ENCODE results near the gene LRRC56.

Gene LRRC56

DNA sequence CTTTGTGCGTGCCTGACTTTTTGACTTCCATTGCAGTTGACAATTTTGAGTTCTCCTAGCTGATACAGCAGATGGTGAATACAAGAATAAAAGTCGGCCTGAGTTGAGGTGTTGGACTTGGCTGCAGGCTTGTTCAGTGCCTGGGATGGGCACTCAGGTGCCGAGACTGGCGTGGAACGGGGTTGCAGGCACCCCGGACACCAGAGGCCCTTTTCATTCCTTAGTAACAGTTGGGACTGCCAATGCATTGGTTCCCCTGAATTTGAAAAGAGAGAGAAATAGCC lies 40.2 kb downstream of the LRRC56 start:
- peak overlapping the region; percentile 88 to 93 for H3K4me3 Mint-ChIP-seq
- H3K27ac Mint-ChIP-seq: peak overlapping the region; percentile 89 to 95
- H3K27me3 Mint-ChIP-seq: peaks cover 16% of the 10 kb centered on the region
- DNase-seq (no peak), ATAC-seq (no peak)
- peaks cover 63% of the 10 kb centered on the region for H3K4me1 Mint-ChIP-seq
- no peaks in the 10 kb centered on the region for H3K9me3 Mint-ChIP-seq

DNA sequence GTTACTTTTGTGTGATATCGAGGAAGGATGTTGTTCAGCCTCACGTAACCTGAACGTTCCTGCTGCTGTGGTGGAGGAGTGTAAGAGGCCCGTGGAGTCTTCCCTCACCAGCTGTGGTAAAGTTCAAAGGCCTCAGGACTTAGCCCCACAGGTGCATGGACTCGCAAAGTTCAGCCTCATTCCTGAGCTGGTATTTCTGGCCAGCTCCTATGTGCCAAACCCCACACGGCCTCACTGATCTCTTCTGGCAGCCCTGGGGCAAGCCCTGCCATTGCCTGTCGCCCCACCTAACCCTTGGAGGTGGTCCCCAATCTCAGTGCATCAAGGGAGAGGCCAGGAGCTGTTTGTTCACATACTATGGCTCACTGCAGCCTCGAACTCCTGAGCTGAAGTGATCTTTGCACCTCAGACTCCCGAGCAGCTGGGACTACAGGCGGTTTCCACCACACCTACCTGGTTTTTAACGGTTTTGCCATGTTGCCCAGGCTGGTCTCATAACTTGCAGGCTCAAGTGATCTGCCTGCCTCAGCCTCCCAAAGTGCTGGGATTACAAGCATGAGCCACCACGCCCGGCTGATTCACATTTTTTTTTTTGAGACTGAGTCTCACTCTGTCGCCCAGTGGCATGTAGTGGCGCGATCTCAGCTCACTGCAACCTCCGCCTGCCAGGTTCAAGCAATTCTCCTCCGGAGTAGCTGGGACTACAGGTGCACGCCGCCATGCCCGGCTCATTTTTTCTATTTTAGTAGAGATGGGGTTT lies 41.1 kb downstream of the LRRC56 start:
- Mint-ChIP-seq H3K27me3 (peaks cover 16% of the 10 kb centered on the region), H3K9me3 (no peaks in the 10 kb centered on the region), H3K27ac (peak overlapping the region in 1 of 2 donors; percentile 95), H3K4me3 (peak overlapping the region; percentile 88 to 93), H3K4me1 (peaks cover 63% of the 10 kb centered on the region)
- ATAC-seq (no peak), DNase-seq (no peak)

DNA sequence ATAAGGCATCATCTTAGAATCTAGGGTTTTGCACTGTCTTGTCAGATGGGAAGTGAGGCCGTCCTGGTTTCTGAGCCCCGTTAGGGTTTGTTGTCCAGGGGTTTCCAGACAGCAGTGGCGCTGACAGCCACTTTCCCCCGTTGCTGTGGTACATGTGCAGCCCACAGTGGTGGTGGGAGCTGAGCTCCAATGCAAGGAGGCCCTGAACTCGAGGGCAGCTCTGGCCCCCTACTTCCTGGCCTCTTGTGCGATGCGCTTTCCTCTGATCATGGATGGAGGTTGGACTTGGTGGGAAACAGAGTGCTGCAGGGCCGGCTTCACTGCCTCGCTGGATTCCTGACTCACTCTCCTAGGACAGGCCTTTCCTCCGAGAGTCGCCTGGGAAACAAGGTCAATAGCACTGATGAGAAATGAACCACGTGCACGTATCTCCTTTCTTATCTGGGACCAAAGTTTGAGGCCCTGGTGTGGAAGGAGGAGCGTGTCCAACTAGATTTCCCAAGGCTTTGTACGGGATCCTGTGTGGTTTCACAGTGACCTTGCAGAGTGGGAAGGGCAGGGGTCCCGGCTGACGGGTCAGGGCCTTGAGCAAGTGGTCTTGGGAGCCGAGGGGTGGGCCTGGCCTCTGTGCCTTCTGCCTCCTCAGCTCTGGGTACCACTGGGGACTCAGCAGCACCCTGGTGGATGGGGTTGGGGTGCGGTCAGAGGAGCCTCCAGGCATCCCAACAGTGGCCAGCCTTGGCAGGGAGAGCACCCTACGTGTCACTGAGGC lies 42.7 kb downstream of the LRRC56 start:
- Mint-ChIP-seq H3K4me1 (peaks cover 58% of the 10 kb centered on the region), H3K27me3 (peaks cover 4% of the 10 kb centered on the region), H3K4me3 (peak overlapping the region in 1 of 2 donors; percentile 93), H3K27ac (peak overlapping the region in 1 of 2 donors; percentile 95), H3K9me3 (no peaks in the 10 kb centered on the region)
- ATAC-seq (no peak), DNase-seq (no peak)

DNA sequence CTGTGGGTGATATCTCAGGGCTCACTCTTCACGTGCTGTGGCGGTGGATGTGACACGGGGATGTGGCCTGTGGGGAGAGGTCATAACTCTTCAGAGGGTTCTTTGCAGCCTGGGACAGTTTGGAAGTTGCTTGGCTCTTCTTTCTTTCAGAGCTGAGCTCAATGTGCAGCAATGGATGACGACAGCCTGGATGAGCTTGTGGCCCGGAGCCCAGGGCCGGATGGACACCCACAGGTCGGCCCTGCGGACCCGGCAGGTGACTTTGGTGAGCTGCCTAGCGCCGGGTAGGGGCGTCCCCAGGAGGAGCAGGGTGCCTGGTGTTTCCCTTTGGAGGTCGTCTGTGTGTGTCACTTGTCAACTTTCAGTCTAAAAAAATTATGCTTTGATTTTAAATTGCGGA lies 44.0 kb downstream of the LRRC56 start:
- ATAC-seq: no peak
- peak overlapping the region; percentile 53 to 61 for H3K27ac Mint-ChIP-seq
- no peak for DNase-seq
- H3K4me3 Mint-ChIP-seq: peak overlapping the region in 1 of 2 donors; percentile 11
- no peaks in the 10 kb centered on the region for H3K9me3 Mint-ChIP-seq
- H3K27me3 Mint-ChIP-seq: no peaks in the 10 kb centered on the region
- H3K4me1 Mint-ChIP-seq: peaks cover 60% of the 10 kb centered on the region

DNA sequence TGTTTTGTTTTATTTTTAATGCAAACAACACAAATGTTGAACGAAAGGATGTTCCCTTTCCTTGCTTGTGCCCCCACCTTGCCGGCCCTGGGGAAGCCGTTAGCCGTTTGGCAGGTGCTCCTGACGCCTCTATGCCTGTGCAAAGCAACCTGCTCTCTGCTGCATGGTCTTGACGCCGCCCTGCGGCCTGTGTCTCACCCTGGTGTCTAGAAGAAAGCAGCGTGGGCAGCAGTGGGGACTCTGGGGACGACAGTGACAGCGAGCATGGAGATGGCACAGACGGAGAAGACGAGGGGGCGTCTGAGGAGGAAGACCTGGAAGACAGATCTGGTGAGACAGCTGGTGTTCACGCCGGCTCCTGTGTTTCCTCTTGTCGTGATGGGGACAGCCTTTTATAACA lies 44.4 kb downstream of the LRRC56 start:
- no peak for ATAC-seq
- no peak overlapping the region for H3K4me3 Mint-ChIP-seq
- H3K9me3 Mint-ChIP-seq: no peaks in the 10 kb centered on the region
- DNase-seq: no peak
- no peaks in the 10 kb centered on the region for H3K27me3 Mint-ChIP-seq
- H3K27ac Mint-ChIP-seq: no peak overlapping the region
- peaks cover 64% of the 10 kb centered on the region for H3K4me1 Mint-ChIP-seq

DNA sequence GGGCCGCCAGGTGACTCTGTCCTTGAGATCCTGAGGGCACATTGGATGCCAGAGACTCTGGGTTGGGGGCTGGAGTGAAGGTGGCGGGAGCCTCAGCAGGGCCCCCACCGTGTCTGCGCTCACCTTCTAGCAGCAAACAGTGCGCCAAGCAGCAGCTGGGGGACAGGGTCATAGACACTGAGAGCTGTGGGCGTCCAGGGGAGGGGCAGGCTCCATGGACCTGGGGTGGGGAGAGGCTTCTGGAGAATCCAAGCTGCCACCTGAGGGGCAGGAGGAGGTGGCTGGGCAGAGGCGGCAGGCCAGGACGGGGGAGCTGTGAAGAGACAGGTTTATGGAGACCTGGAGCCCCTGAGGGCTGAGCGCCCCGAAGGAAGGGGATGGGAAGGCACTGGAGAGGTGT lies 47.0 kb downstream of the LRRC56 start:
- Mint-ChIP-seq H3K4me1 (peaks cover 66% of the 10 kb centered on the region), H3K27me3 (no peaks in the 10 kb centered on the region), H3K27ac (peak overlapping the region; percentile 74 to 84), H3K9me3 (no peaks in the 10 kb centered on the region), H3K4me3 (no peak overlapping the region)
- no peak for DNase-seq
- ATAC-seq: no peak

DNA sequence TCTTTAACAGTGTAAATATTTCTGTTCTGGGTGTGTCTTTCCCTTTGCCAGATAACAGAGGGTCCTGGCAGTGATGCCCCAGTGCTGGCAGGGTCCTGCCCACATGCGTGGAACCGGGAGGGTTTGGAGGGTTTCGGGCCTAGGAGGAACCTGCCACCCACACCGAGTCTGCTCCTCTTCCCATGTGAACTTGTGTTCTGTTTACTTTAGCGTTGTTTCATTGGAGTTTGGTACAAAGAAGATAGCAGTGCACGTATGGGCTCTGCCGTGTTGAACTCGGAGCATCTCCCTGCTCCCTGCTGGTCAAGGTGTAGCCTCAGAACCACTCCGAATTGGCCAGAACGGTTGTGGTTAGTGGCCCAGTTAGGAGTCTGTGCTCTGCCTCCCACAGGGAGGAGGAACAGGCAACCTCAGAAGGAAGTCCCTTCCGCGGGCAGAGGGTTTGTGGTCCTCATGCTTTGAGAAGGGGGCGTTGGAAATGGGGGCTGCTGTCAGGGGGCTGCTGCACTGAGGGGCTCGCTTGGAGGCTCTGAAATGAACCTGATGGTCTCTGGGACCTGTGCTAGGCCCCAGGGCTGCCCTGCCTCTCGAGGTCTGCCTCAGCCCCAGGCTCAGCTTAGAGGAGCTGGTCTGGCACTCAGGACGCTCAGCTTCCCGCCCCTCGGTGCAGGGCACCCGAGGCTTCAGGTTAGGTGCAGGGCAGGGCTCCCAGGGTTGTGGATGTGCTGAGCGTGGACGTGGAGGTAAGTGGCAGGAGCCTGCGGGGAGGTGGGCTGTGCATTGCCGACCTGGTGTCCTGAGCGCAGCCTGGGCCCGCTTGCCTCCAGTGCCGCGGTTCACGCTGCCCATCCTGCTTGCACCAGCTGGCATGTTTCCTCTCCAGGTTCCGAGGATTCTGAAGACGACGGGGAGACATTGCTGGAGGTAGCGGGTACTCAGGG lies 49.3 kb downstream of the LRRC56 start:
- H3K4me1 Mint-ChIP-seq: peaks cover 51% of the 10 kb centered on the region
- H3K27ac Mint-ChIP-seq: peak overlapping the region in 1 of 2 donors; percentile 99
- no peak for DNase-seq
- peak overlapping the region; percentile 51 to 86 for H3K4me3 Mint-ChIP-seq
- no peak for ATAC-seq
- no peaks in the 10 kb centered on the region for H3K9me3 Mint-ChIP-seq
- no peaks in the 10 kb centered on the region for H3K27me3 Mint-ChIP-seq

DNA sequence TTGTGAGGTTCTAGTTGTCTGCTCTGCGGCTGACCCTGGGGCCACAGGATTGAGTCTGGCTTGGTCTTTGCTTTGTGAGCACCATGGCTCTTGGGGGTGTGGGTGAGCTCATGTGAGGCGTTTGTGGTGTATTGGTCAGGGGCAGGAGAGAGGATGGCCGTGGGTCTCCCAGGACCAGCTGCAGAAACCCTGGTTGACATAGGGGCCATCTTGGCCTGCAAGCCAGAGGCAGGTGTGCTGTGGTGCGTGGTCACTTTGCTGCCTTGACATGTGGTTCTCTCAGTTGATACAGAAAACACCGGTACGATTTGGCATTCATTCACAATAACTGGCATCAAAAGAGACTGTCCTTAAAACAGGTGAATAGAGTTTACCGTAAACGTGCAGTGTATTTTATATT lies 50.2 kb downstream of the LRRC56 start:
- Mint-ChIP-seq H3K27ac (peak overlapping the region; percentile 98 to 99), H3K4me1 (peaks cover 51% of the 10 kb centered on the region), H3K9me3 (no peaks in the 10 kb centered on the region), H3K4me3 (peak overlapping the region; percentile 82 to 86), H3K27me3 (no peaks in the 10 kb centered on the region)
- DNase-seq (no peak), ATAC-seq (peak; percentile 58)

DNA sequence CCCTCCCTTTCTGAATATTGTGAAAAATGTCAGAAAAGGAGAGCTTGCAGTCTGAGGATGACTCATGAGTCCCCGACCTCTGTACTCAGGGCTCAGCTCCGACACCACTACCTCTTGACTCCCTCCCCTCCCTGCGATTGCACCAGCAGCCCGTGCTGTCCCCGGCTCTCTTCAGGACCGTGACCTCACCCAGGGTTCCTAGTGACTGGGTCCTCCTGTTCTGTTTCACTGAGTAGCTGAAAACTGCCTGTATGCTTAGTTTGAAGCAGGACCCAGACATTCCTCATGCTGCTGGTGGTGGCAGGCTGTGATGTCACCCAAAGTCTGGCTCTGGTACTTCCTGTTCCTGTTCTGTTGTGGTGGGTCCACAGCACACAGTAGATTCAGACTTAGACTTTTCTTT lies 50.7 kb downstream of the LRRC56 start:
- DNase-seq: peak; percentile 76 to 85
- Mint-ChIP-seq H3K9me3 (no peaks in the 10 kb centered on the region), H3K4me1 (peaks cover 56% of the 10 kb centered on the region), H3K27ac (peak overlapping the region; percentile 98 to 99), H3K4me3 (peak overlapping the region; percentile 82 to 86), H3K27me3 (no peaks in the 10 kb centered on the region)
- ATAC-seq: peak; percentile 99

DNA sequence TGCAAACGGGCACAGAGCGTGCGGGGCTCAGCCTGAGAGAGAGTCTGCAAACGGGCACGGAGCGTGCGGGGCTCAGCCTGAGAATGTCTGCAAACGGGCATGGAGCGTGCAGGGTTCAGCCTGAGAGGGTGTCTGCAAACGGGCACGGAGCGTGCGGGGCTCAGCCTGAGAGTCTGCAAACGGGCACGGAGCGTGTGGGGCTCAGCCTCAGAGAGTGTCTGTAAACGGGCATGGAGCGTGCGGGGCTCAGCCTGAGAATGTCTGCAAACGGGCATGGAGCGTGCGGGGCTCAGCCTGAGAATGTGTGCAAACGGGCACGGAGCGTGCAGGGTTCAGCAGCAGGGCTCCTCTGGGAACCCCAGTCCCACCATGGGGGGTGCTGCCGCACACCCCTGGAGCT lies 52.5 kb downstream of the LRRC56 start:
- no peak for ATAC-seq
- H3K9me3 Mint-ChIP-seq: no peaks in the 10 kb centered on the region
- H3K4me3 Mint-ChIP-seq: no peak overlapping the region
- peaks cover 51% of the 10 kb centered on the region for H3K4me1 Mint-ChIP-seq
- H3K27me3 Mint-ChIP-seq: no peaks in the 10 kb centered on the region
- no peak for DNase-seq
- no peak overlapping the region for H3K27ac Mint-ChIP-seq

DNA sequence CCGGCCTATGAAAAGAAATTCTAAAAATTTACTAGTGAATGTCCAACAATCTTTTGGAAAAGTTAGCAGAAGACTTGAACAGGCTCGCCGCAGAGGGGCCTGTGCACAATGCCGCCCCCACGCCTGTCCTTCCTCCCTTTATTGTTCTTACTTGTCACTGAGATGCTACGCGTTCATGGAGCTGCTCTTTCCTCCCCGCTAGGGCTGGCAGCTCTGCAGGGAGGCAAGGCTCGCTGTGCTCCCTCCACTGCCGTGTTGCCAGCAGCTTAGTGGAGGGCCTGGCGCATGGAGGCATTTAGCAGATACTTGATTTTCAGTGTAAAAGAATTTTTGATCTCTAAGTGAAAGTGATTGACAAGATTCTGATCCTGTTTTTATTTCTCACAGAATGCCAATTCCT lies 53.7 kb downstream of the LRRC56 start:
- peaks cover 58% of the 10 kb centered on the region for H3K4me1 Mint-ChIP-seq
- no peak overlapping the region for H3K4me3 Mint-ChIP-seq
- DNase-seq: no peak
- no peaks in the 10 kb centered on the region for H3K27me3 Mint-ChIP-seq
- H3K27ac Mint-ChIP-seq: no peak overlapping the region
- no peaks in the 10 kb centered on the region for H3K9me3 Mint-ChIP-seq
- no peak for ATAC-seq

DNA sequence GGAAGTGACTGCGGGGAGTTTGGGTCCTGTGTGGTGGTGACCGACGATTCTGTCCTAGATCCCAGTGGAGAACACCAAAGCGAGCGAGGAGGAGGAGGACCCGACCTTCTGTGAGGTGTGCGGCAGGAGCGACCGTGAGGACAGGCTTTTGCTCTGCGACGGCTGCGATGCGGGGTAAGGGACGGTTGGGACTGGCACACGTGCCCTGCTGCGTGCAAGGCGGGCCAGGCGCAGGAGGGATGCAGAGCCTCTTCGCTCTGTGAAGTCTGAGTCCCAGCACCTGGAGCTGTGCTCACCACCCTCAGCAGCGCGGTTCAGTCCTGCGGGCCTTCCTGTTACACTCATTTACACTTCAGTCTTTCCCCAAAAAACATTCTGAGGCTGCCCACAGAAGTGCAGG lies 55.2 kb downstream of the LRRC56 start:
- Mint-ChIP-seq H3K27ac (no peak overlapping the region), H3K4me3 (no peak overlapping the region), H3K9me3 (no peaks in the 10 kb centered on the region), H3K27me3 (no peaks in the 10 kb centered on the region), H3K4me1 (peaks cover 57% of the 10 kb centered on the region)
- ATAC-seq (no peak), DNase-seq (no peak)

DNA sequence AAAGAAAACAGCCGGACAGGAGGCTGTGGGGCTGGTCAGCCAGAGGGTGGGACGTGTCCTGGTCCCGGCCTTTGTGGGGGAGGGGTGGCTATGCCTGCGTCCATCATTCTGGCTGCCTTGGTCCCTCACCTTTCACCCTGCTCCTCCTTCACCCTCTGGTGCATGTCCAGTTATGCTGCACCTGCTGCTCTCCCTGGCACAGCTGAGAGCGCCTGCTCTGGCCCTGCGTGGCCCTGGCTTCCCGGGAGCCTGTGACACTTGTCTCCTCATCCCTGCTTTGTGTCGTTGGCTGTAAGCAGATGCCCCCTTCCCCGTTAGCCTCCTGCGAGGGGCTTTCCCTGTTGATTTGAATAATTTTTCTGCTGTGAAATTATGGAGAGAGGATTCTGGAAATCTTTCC lies 55.6 kb downstream of the LRRC56 start:
- Mint-ChIP-seq H3K4me3 (no peak overlapping the region), H3K9me3 (no peaks in the 10 kb centered on the region), H3K4me1 (peaks cover 52% of the 10 kb centered on the region), H3K27ac (no peak overlapping the region), H3K27me3 (no peaks in the 10 kb centered on the region)
- DNase-seq (no peak), ATAC-seq (no peak)

DNA sequence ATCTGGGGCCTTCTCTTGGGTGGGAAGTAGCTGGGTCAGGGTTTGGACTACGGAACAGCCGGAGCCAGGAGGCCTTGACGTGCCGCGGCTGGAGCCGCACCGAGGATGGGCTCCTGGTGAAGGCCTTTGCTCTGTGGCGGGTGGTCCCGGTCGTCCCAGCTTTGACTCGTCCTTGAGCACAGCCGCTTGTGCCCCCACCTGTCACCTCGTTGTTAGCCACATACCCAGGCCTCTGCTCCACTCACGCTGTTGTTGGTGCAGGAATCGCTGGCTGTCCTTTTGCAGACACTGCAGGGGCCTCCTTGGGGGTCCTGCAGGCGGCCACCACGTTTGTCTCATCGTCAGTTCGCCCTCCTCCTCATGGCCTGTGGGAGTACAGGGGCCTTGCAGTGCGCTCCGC lies 56.0 kb downstream of the LRRC56 start:
- H3K9me3 Mint-ChIP-seq: no peaks in the 10 kb centered on the region
- H3K27me3 Mint-ChIP-seq: no peaks in the 10 kb centered on the region
- ATAC-seq: no peak
- no peak overlapping the region for H3K4me3 Mint-ChIP-seq
- H3K4me1 Mint-ChIP-seq: peaks cover 48% of the 10 kb centered on the region
- H3K27ac Mint-ChIP-seq: no peak overlapping the region
- no peak for DNase-seq

DNA sequence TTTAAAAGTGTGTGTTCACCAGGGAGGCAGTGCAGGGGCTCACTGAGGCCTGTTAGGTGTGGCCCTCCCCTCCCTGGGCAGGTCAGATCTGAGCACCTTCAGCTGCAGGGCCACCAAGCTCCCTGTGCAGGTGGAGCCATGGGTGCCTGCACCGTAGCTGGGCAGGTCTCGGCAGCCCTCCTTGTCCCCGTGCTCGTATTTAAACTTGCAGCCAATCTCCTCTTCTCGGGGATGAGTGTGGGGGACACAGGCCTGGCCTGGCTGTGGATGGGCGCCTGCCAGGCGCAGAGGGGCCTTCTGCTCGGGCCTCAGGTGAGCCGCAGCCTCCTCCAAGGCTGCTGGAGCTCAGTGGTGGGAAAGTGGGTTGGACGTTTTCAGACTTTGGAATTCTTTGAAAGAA lies 58.1 kb downstream of the LRRC56 start:
- H3K4me1 Mint-ChIP-seq: peaks cover 33% of the 10 kb centered on the region
- no peak overlapping the region for H3K4me3 Mint-ChIP-seq
- no peak overlapping the region for H3K27ac Mint-ChIP-seq
- no peaks in the 10 kb centered on the region for H3K9me3 Mint-ChIP-seq
- no peaks in the 10 kb centered on the region for H3K27me3 Mint-ChIP-seq
- no peak for ATAC-seq
- DNase-seq: no peak

DNA sequence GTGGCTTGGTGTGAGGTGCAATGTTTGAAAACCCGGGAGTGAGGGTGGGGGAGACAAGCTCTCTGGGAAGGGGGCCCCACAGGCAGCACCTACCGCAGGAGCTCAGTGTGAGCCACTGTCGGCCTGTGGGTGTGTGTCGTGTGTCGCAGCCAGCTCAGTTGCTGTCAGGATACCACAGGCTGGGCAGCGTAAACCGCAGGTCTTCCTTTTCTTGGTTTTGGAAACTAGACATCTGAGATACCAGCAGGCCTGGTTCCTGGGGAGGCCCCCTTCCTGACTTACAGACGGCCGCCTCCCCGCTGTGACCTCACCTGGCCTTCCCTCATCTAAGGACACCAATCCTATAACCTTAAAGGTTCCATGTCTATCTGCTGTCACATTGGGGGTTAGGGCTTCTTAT lies 59.0 kb downstream of the LRRC56 start:
- no peak overlapping the region for H3K27ac Mint-ChIP-seq
- H3K4me1 Mint-ChIP-seq: peaks cover 33% of the 10 kb centered on the region
- no peaks in the 10 kb centered on the region for H3K27me3 Mint-ChIP-seq
- H3K4me3 Mint-ChIP-seq: no peak overlapping the region
- DNase-seq: no peak
- H3K9me3 Mint-ChIP-seq: no peaks in the 10 kb centered on the region
- peak; percentile 35 for ATAC-seq

All from stimulated activated naive CD8-positive, alpha-beta T cell treated with anti-CD3 and anti-CD28 coated beads, Interleukin-15, amount 100 ng/mL, for 72 hours (primary cell).